Stomach (tissue), 4 donors: ENCODE data around the gene GRPR.

ENCODE experiments used
- CTCF ChIP-seq, 7 experiments: fragments of 450-650 bp in 4 of 7; fragments of 200-600 bp in 3 of 7; sonication (generic) in 3 of 7; IDR thresholded peaks; one replicate each; pipeline ENCODE4 v1.5.1; 2016 to 2019; ENCODE audit warnings: antibody characterized with exemption in 7 of 7, control low read depth in 2 of 7, mild to moderate bottlenecking in 1 of 7
- POLR2A ChIP-seq, 4 donors: fragments of 450-650 bp; IDR thresholded peaks; one replicate each; pipeline ENCODE4 v1.6.1; 2016; ENCODE audit warnings: antibody characterized with exemption in 4 of 4, control low read depth in 2 of 4, mild to moderate bottlenecking in 1 of 4, moderate library complexity in 1 of 4
- POLR2AphosphoS5 ChIP-seq, 3 donors: sonication (generic); formaldehyde crosslinking; IDR thresholded peaks; one replicate each; pipeline ENCODE4 v1.6.1; 2016; ENCODE audit warnings: antibody characterized with exemption in 3 of 3

DNA sequence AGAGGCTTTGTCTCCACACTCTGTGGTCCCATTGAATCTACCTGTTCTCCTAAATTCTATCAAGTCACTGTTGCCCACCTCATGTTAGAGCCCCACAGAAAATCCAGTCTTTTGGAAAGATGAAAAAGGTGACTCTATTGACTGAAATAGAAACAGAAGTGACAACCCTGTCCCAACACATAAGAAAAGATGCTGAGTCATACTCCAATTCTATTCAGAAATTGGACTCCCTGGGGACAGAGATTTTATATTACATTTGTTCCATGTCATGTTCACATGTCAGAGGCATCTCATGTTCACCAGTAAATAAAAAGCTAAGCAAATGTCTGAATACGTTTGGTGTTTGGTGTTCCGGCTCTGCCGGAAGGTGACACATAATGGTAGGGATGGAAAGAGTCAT is 2.9 kb upstream of the GRPR start:
- TF ChIP-seq POLR2AphosphoS5 (IDR thresholded peaks at IDR 0.05): no peak
- TF ChIP-seq CTCF (IDR thresholded peaks at IDR 0.05): no peak
- TF ChIP-seq POLR2A (IDR thresholded peaks at IDR 0.05): no peak
